ENCODE results near the gene GRPEL1. TPM values are rescaled to one million over a fixed set of nuclear protein-coding genes. Genes with fewer than 3 reads are reported as not detected.

GRPEL1 gene
- total and polyA plus RNA-seq, 2 experiments from 2014 or later = 28.3 to 56.5 TPM

GRCh38 chr4:7066006-7066405 lies 1.9 kb downstream of the GRPEL1 start:
- Histone ChIP-seq H4K20me1 (ENCODE audit: insufficient read depth, poor library complexity, severe bottlenecking) (peaks cover 35% of the 10 kb centered on the region), H3K27ac (no peak overlapping the region), H3K36me3 (replicated peaks; ENCODE audit: insufficient read depth, low read depth) (no peaks in the 10 kb centered on the region), H3K79me2 (peaks cover 52% of the 10 kb centered on the region), H3K4me3 (no peak overlapping the region), H3K27me3 (no peaks in the 10 kb centered on the region), H3K4me1 (ENCODE audit: insufficient read depth) (peaks cover 17% of the 10 kb centered on the region), H3K9me3 (ENCODE audit: low read depth) (no peaks in the 10 kb centered on the region), H3K4me2 (peak overlapping the region; percentile 97), H3K9me2 (replicated peaks; ENCODE audit: insufficient read depth) (no peaks in the 10 kb centered on the region), H2AFZ (no peak overlapping the region)
- 96% methylated on average over 11 of the region's 11 CpGs for WGBS (ENCODE audit: low lambda C conversion rate, missing lambda C conversion rate)
- TF ChIP-seq CTCF (IDR thresholded peaks at IDR 0.05; ENCODE audit: poor library complexity) = no peak
- DNase-seq (ENCODE audit: low spot score) = no peak

GRCh38 chr4:7063362-7063761 lies 4.5 kb downstream of the GRPEL1 start:
- peaks cover 12% of the 10 kb centered on the region for H3K4me1 ChIP-seq (ENCODE audit: insufficient read depth)
- no peak for DNase-seq (ENCODE audit: low spot score)

GRCh38 chr4:7062816-7063215 lies 5.0 kb downstream of the GRPEL1 start:
- H4K20me1 ChIP-seq (ENCODE audit: insufficient read depth, poor library complexity, severe bottlenecking) = peaks cover 48% of the 10 kb centered on the region
- H3K4me2 ChIP-seq = no peak overlapping the region
- TF ChIP-seq EZH2 (IDR thresholded peaks at IDR 0.05; ENCODE audit: borderline replicate concordance) = no peak
- TF ChIP-seq CTCF (IDR thresholded peaks at IDR 0.05; ENCODE audit: poor library complexity) = no peak
- no peak for TF ChIP-seq EZH2phosphoT487 (IDR thresholded peaks at IDR 0.05; ENCODE audit: low read depth, severe bottlenecking, unreplicated experiment)
- H3K9me3 ChIP-seq (ENCODE audit: low read depth) = no peaks in the 10 kb centered on the region
- H3K36me3 ChIP-seq (replicated peaks; ENCODE audit: insufficient read depth, low read depth) = no peaks in the 10 kb centered on the region
- H3K9me2 ChIP-seq (replicated peaks; ENCODE audit: insufficient read depth) = no peaks in the 10 kb centered on the region
- WGBS (ENCODE audit: low lambda C conversion rate, missing lambda C conversion rate) = 95% methylated on average over 4 of the region's 4 CpGs
- peaks cover 47% of the 10 kb centered on the region for H3K79me2 ChIP-seq
- H3K4me3 ChIP-seq = no peak overlapping the region
- H3K27me3 ChIP-seq = no peaks in the 10 kb centered on the region
- H3K4me1 ChIP-seq (ENCODE audit: insufficient read depth) = peaks cover 12% of the 10 kb centered on the region
- no peak overlapping the region for H2AFZ ChIP-seq
- no peak overlapping the region for H3K27ac ChIP-seq
- DNase-seq (ENCODE audit: low spot score) = no peak

More at GRCh38 chr4:7063362-7063761, 4.5 kb downstream of the GRPEL1 start:
- TF ChIP-seq EZH2phosphoT487 (IDR thresholded peaks at IDR 0.05; ENCODE audit: low read depth, severe bottlenecking, unreplicated experiment) = no peak
- no peak for TF ChIP-seq CTCF (IDR thresholded peaks at IDR 0.05; ENCODE audit: poor library complexity)
- TF ChIP-seq EZH2 (IDR thresholded peaks at IDR 0.05; ENCODE audit: borderline replicate concordance) = no peak
- Histone ChIP-seq H3K27ac (no peak overlapping the region), H3K79me2 (peaks cover 47% of the 10 kb centered on the region), H2AFZ (no peak overlapping the region), H3K9me2 (replicated peaks; ENCODE audit: insufficient read depth) (no peaks in the 10 kb centered on the region), H3K4me2 (no peak overlapping the region), H3K9me3 (ENCODE audit: low read depth) (no peaks in the 10 kb centered on the region), H3K4me3 (no peak overlapping the region), H4K20me1 (ENCODE audit: insufficient read depth, poor library complexity, severe bottlenecking) (peaks cover 48% of the 10 kb centered on the region), H3K36me3 (replicated peaks; ENCODE audit: insufficient read depth, low read depth) (no peaks in the 10 kb centered on the region), H3K27me3 (no peaks in the 10 kb centered on the region)
- WGBS (ENCODE audit: low lambda C conversion rate, missing lambda C conversion rate) = 94% methylated on average over 4 of the region's 4 CpGs

- DNase-seq (ENCODE audit: low spot score) = no peak
- Histone ChIP-seq H3K36me3 (replicated peaks; ENCODE audit: insufficient read depth, low read depth) (no peaks in the 10 kb centered on the region), H4K20me1 (ENCODE audit: insufficient read depth, poor library complexity, severe bottlenecking) (peaks cover 43% of the 10 kb centered on the region), H3K4me2 (no peak overlapping the region), H3K4me3 (no peak overlapping the region), H2AFZ (no peak overlapping the region), H3K9me3 (ENCODE audit: low read depth) (no peaks in the 10 kb centered on the region), H3K4me1 (ENCODE audit: insufficient read depth) (peaks cover 8% of the 10 kb centered on the region), H3K27ac (no peak overlapping the region), H3K79me2 (peaks cover 41% of the 10 kb centered on the region), H3K9me2 (replicated peaks; ENCODE audit: insufficient read depth) (no peaks in the 10 kb centered on the region), H3K27me3 (no peaks in the 10 kb centered on the region)
- WGBS (ENCODE audit: low lambda C conversion rate, missing lambda C conversion rate) = 95% methylated on average over 6 of the region's 6 CpGs
- no peak for TF ChIP-seq EZH2phosphoT487 (IDR thresholded peaks at IDR 0.05; ENCODE audit: low read depth, severe bottlenecking, unreplicated experiment)
- no peak for TF ChIP-seq CTCF (IDR thresholded peaks at IDR 0.05; ENCODE audit: poor library complexity)
- no peak for TF ChIP-seq EZH2 (IDR thresholded peaks at IDR 0.05; ENCODE audit: borderline replicate concordance)
Measured at GRCh38 chr4:7061815-7062214, 6.0 kb downstream of the GRPEL1 start.

Measured in hepatocyte (in vitro differentiated cells).